Cardiac muscle cell (in vitro differentiated cells and primary cell): ENCODE measurements around the gene HTRA1. TPM values are rescaled to one million over a fixed set of nuclear protein-coding genes. Genes with fewer than 3 reads are reported as not detected.

Experiments used
- DNase-seq, 2 donors: peaks; one replicate each; pipeline versions ENCODE4 v3.0.0 to v3.0.0-alpha.2; 2010 to 2017; ENCODE audit warnings: low read depth in 1 of 2, low spot score in 1 of 2
- H3K27ac ChIP-seq: fragments of 200-600 bp; sonication (generic); 2 replicates; pipeline ENCODE4 v1.5.1; 2016
- H3K27me3 ChIP-seq: fragments of 200-600 bp; sonication (generic); 2 replicates; pipeline ENCODE4 v1.6.0; 2016; ENCODE audit warnings: control low read depth
- H3K36me3 ChIP-seq: fragments of 200-600 bp; sonication (generic); 2 replicates; pipeline ENCODE4 v1.5.1; 2016; ENCODE audit warnings: control low read depth
- H3K4me1 ChIP-seq: fragments of 200-600 bp; sonication (generic); 2 replicates; pipeline ENCODE4 v1.8.1; 2017; ENCODE audit warnings: low read depth, mild to moderate bottlenecking, mixed run types
- H3K4me3 ChIP-seq: fragments of 200-600 bp; sonication (generic); 2 replicates; pipeline ENCODE4 v1.5.1; 2016; ENCODE audit warnings: mild to moderate bottlenecking
- H3K9me3 ChIP-seq: fragments of 200-600 bp; sonication (generic); 2 replicates; pipeline ENCODE4 v1.5.1; 2017; ENCODE audit warnings: low read depth, mild to moderate bottlenecking, control low read depth
- polyA plus RNA-seq: library from polyadenylated mRNA; unstranded; fragments of >200 nt; fragmentation: Nextera tagmentation; extraction: Ambion mirVana; gene quantifications from 2 replicates; pipeline ENCODE4 v1.2.1, GENCODE V29; 2016
- total RNA-seq: library from RNA; depleted of rRNA; stranded (reverse); fragments of >200 nt; gene quantifications from 2 replicates; pipeline ENCODE4 v1.2.3, GENCODE V29; 2016
- TF ChIP-seq, protein P1 (sequence below): IDR thresholded peaks from 2 replicates; pipeline ENCODE4 v1.5.1; 2012; ENCODE audit warnings: low read depth, mild to moderate bottlenecking, low read length

Gene HTRA1
- total and polyA plus RNA-seq, 2 experiments from 2014 or later = 154 to 226 TPM

DNA sequence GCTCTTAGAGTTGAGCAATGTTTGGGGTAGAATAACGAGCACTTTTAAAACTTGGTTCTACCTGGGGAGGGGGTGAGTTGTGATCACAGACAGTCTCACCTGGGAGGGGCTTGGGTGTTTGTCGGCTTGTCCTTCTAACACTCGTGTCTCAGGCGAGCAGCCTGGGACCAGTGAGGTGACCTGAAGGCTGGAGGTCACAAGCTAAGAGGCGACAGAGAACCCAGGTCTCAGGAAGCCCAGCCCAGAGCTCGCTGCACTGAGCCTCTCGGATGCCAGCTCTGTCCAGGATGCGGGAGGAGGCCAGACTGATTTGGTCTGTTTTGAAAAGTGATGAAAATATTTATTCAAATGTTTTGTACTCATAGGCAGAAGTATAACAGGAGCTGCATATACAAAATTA is 11.8 kb downstream of the HTRA1 start:
- TF ChIP-seq, protein P1, sequence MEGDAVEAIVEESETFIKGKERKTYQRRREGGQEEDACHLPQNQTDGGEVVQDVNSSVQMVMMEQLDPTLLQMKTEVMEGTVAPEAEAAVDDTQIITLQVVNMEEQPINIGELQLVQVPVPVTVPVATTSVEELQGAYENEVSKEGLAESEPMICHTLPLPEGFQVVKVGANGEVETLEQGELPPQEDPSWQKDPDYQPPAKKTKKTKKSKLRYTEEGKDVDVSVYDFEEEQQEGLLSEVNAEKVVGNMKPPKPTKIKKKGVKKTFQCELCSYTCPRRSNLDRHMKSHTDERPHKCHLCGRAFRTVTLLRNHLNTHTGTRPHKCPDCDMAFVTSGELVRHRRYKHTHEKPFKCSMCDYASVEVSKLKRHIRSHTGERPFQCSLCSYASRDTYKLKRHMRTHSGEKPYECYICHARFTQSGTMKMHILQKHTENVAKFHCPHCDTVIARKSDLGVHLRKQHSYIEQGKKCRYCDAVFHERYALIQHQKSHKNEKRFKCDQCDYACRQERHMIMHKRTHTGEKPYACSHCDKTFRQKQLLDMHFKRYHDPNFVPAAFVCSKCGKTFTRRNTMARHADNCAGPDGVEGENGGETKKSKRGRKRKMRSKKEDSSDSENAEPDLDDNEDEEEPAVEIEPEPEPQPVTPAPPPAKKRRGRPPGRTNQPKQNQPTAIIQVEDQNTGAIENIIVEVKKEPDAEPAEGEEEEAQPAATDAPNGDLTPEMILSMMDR = no peak
- H3K36me3 ChIP-seq = no peaks in the 10 kb centered on the region
- no peak overlapping the region for H3K4me3 ChIP-seq

GRCh38 chr10:122474131-122474818 is 12.9 kb downstream of the HTRA1 start:
- Histone ChIP-seq H3K27me3 (no peaks in the 10 kb centered on the region), H3K4me3 (no peak overlapping the region), H3K9me3 (no peaks in the 10 kb centered on the region), H3K4me1 (peaks cover 57% of the 10 kb centered on the region), H3K36me3 (no peaks in the 10 kb centered on the region), H3K27ac (peak overlapping the region; percentile 86)
- peak; percentile 63 to 67 for DNase-seq
- TF ChIP-seq, protein P1 = no peak

More for the DNA sequence above, 11.8 kb downstream of the HTRA1 start:
- Histone ChIP-seq H3K9me3 (no peaks in the 10 kb centered on the region), H3K4me1 (peaks cover 64% of the 10 kb centered on the region), H3K27me3 (no peaks in the 10 kb centered on the region), H3K27ac (peak overlapping the region; percentile 86)
- DNase-seq = no peak

- no peak overlapping the region for H3K4me3 ChIP-seq
- DNase-seq = peak; percentile 50 to 59
- H3K4me1 ChIP-seq = peaks cover 58% of the 10 kb centered on the region
- H3K9me3 ChIP-seq = no peaks in the 10 kb centered on the region
- H3K27me3 ChIP-seq = no peaks in the 10 kb centered on the region
- no peaks in the 10 kb centered on the region for H3K36me3 ChIP-seq
- peak overlapping the region; percentile 86 for H3K27ac ChIP-seq
- TF ChIP-seq, protein P1 = no peak
These were observed 13.7 kb downstream of the HTRA1 start for GRCh38 chr10:122475100-122475499.

DNA sequence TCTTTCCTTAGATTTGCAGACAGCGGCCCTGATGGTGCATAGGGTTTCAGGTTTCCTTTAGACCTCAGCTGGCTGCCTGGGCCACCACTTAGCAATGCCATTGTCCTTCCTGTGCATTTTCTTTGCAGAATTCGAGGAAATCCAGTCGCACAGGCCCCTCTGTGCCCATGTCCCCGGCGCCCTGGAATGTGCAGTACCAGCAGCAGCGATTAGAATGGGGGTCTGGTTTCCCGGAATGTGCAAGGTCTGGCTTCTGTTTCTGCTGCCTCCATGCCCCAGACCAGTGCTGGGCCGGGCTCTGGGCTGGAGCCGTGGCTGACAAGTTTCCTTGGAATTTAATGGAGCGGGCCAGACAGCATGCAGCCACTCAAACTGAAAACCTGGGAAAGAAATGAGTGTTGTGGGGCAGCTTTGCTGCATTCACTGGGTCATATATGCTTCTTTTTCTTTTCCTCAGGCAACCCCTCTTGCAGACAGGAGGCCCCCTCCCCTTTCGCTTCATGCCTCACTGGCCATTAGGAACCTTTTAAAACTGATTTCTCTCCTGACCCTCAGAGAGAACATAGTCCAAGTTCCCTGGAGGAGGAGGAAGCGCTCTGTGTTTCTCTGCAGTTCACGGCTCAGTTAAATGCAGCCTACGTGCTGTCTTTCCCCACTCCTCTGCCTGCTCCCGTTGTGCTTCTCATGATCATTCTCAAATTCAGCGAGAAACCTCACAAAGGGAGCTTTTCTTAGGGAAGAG is 14.4 kb downstream of the HTRA1 start:
- no peaks in the 10 kb centered on the region for H3K36me3 ChIP-seq
- no peaks in the 10 kb centered on the region for H3K27me3 ChIP-seq
- H3K9me3 ChIP-seq = no peaks in the 10 kb centered on the region
- DNase-seq = peak in 1 of 2 donors; percentile 53
- H3K4me3 ChIP-seq = no peak overlapping the region
- H3K4me1 ChIP-seq = peaks cover 57% of the 10 kb centered on the region
- TF ChIP-seq, protein P1 = no peak
- peak overlapping the region; percentile 86 for H3K27ac ChIP-seq

DNA sequence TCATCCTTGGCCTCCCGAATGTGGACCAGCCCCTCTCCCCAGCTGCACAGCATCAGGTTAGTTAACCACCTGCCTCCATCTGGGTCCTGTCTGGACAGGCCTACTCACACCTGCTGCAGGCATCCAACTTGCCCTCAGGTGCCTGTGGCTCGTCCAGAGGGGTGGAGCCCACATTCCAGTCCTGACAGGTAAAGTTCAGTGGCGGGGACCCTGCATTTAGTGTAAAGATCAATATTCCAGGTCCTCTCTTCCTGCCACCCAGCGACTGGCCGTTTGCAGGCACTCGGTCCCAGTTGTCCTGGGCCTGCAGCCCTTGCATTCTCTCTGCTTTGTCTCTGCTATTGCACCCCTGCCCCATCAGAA is 15.0 kb downstream of the HTRA1 start:
- Histone ChIP-seq H3K9me3 (no peaks in the 10 kb centered on the region), H3K27ac (peak overlapping the region; percentile 86)
- no peak for DNase-seq

More for the DNA sequence above, 15.0 kb downstream of the HTRA1 start:
- Histone ChIP-seq H3K4me1 (peaks cover 56% of the 10 kb centered on the region), H3K27me3 (no peaks in the 10 kb centered on the region), H3K36me3 (no peaks in the 10 kb centered on the region), H3K4me3 (no peak overlapping the region)
- TF ChIP-seq, protein P1 = no peak
